HepG2 (cell line): ENCODE results near the gene ZNF526. TPM values are rescaled to one million over a fixed set of nuclear protein-coding genes. Genes with fewer than 3 reads are reported as not detected.

Source experiments
- ATAC-seq: fragments of 200-7000 bp; cut with Tn5 transposase; 3 replicates; pipeline ENCODE4 v1.9.1; 2020; ENCODE audit warnings: mild to moderate bottlenecking, moderate library complexity
- BruUV-seq: library from RNA; stranded (reverse); fragments of 400-500 nt; replicated peaks from 2 replicates; lab custom pipeline; 2021; lab: Mats Ljungman, UMichigan
- CTCF ChIA-PET: fragments of 300-600 bp; formaldehyde crosslinking; extraction: SDS; loops from one replicate; lab custom pipeline; 2021; ENCODE audit warnings: low total read pairs, inconsistent platforms, low intra/inter-chr PET ratio; lab: Yijun Ruan, JAX
- POLR2A ChIA-PET: fragments of 350-600 bp; sonication (Branson Sonifier 250); formaldehyde crosslinking; loops from one replicate; lab custom pipeline; 2020; ENCODE audit warnings: antibody characterized with exemption, inconsistent platforms; lab: Yijun Ruan, JAX
- DNase-seq: peaks from one replicate; pipeline ENCODE4 v3.0.0-alpha.2; 2015; ENCODE audit warnings: low spot score
- FAIRE-seq: peaks from 3 replicates; lab custom pipeline; 2011; peaks lifted over from hg19 to GRCh38; lab: Jason Lieb, UNC
- H2AFZ ChIP-seq: one replicate; pipeline ENCODE4 v1.6.1; 2011; ENCODE audit warnings: low read length, inconsistent platforms
- H3K27ac ChIP-seq: fragments of 300-600 bp; 3 replicates; pipeline ENCODE4 v1.8.0; 2011; ENCODE audit warnings: mixed run types, mild to moderate bottlenecking, mixed read lengths, low read length, inconsistent platforms; ENCODE audit not compliant: insufficient read depth; ENCODE audit errors: extremely low read length
- H3K27me3 ChIP-seq, 2 experiments: fragments of 200-600 bp in 1 of 2; 2 replicates in 1 of 2; 3 replicates in 1 of 2; pipeline versions ENCODE4 v1.6.0 to v1.8.0; 2011; ENCODE audit warnings: low read length in 2 of 2, mild to moderate bottlenecking in 2 of 2, moderate library complexity in 2 of 2, inconsistent platforms in 1 of 2; ENCODE audit not compliant: insufficient read depth in 2 of 2, control insufficient read depth in 1 of 2
- H3K36me3 ChIP-seq, 2 experiments: fragments of 200-600 bp in 1 of 2; replicated peaks in 1 of 2; 2 replicates in 1 of 2; 3 replicates in 1 of 2; pipeline versions ENCODE4 v1.5.1 to v1.8.0; 2011; ENCODE audit warnings: low read length in 2 of 2, inconsistent platforms in 1 of 2; ENCODE audit not compliant: insufficient read depth in 2 of 2, control insufficient read depth in 1 of 2
- H3K4me1 ChIP-seq: 2 replicates; pipeline ENCODE4 v1.5.1; 2012; ENCODE audit warnings: low read length, inconsistent platforms; ENCODE audit not compliant: insufficient read depth
- H3K4me2 ChIP-seq: 2 replicates; pipeline ENCODE4 v1.6.0; 2011; ENCODE audit warnings: low read depth, low read length, inconsistent platforms
- H3K4me3 ChIP-seq, 3 experiments: fragments of 200-600 bp in 1 of 3; sonication (generic), shearing (Covaris generic) in 1 of 3; replicated peaks in 1 of 3; 2 replicates each; pipeline ENCODE4 v1.5.1; 2011 to 2016; ENCODE audit warnings: low read length in 3 of 3, inconsistent platforms in 2 of 3, low read depth in 2 of 3, mild to moderate bottlenecking in 2 of 3, control low read depth in 1 of 3, mixed read lengths in 1 of 3; ENCODE audit not compliant: insufficient read depth in 1 of 3
- H3K79me2 ChIP-seq: one replicate; pipeline ENCODE4 v1.6.1; 2011; ENCODE audit warnings: low read length, inconsistent platforms; ENCODE audit not compliant: insufficient read depth
- H3K9ac ChIP-seq: 2 replicates; pipeline ENCODE4 v1.6.0; 2011; ENCODE audit warnings: mild to moderate bottlenecking, low read depth, low read length, inconsistent platforms; ENCODE audit not compliant: insufficient read depth
- H3K9me3 ChIP-seq: 2 replicates; pipeline ENCODE4 v1.5.1; 2012; ENCODE audit warnings: mild to moderate bottlenecking, low read length
- H4K20me1 ChIP-seq: 2 replicates; pipeline ENCODE4 v1.6.0; 2011; ENCODE audit warnings: inconsistent platforms, mild to moderate bottlenecking, low read length, moderate library complexity; ENCODE audit not compliant: insufficient read depth
- EZH2 ChIP-seq: conservative IDR thresholded peaks from 2 replicates; pipeline ENCODE4 v1.6.1; 2012; ENCODE audit warnings: mild to moderate bottlenecking, low read depth, low read length, moderate library complexity
- LRRFIP1 ChIP-seq: sonication (generic); formaldehyde crosslinking; conservative IDR thresholded peaks from 2 replicates; pipeline ENCODE4 v1.4.0; 2020; ENCODE audit warnings: missing genetic modification reagents
- SMARCE1 ChIP-seq: fragments of 450-650 bp; IDR thresholded peaks from 2 replicates; pipeline ENCODE4 v1.6.1; 2017; ENCODE audit warnings: borderline replicate concordance
- UBTF ChIP-seq: sonication (generic); formaldehyde crosslinking; IDR thresholded peaks from 2 replicates; pipeline ENCODE4 v1.4.0; 2020; ENCODE audit warnings: mild to moderate bottlenecking, missing genetic modification reagents
- ZNF674 ChIP-seq: sonication (generic); formaldehyde crosslinking; IDR thresholded peaks from 2 replicates; pipeline ENCODE4 v1.5.0; 2020; ENCODE audit warnings: low read depth, mild to moderate bottlenecking, missing genetic modification reagents
- ZSCAN12 ChIP-seq: sonication (generic); formaldehyde crosslinking; IDR thresholded peaks from 2 replicates; pipeline ENCODE4 v1.9.0; 2021; ENCODE audit warnings: mild to moderate bottlenecking, missing genetic modification reagents
- WGBS: methylation state at CpG from one replicate; pipeline ENCODE4 v1.1.6; 2017; ENCODE audit warnings: low lambda C conversion rate; 5-methylcytosine and 5-hydroxymethylcytosine counted together
- in situ Hi-C: cut with HindIII; loops from 2 replicates; pipeline ENCODE4 v1.10.0; 2017; ENCODE audit warnings: low pct_unique_long_range_greater_than_20kb; ENCODE audit not compliant: extremely low pct_ligation_motif_present
- intact Hi-C: fragments of 100-400 bp; cut with micrococcal nuclease; formaldehyde crosslinking; loops from one replicate; pipeline ENCODE4 v1.10.0; 2022; ENCODE audit not compliant: unreplicated experiment
- polyA plus RNA-seq, 8 experiments: library from polyadenylated mRNA; depleted of rRNA in 3 of 8; stranded (reverse) in 7 of 8; unstranded in 1 of 8; fragments of >200 nt; fragmentation: Illumina TruSeq in 4 of 8; extraction: Trizol in 4 of 8; gene quantifications; 2 replicates each; pipeline versions ENCODE4 v1.2.1 to v1.2.3, GENCODE V29; 2011 to 2016; ENCODE audit warnings: low read depth in 4 of 8, missing spikeins in 1 of 8, mixed read lengths in 1 of 8; ENCODE audit not compliant: insufficient read depth in 1 of 8
- total RNA-seq, 5 experiments: library from RNA; depleted of rRNA; stranded (reverse); fragments of >200 nt; fragmentation: Illumina TruSeq; extraction: Trizol; gene quantifications; 2 replicates each; pipeline ENCODE4 v1.2.3, GENCODE V29; 2016; ENCODE audit warnings: low read depth in 1 of 5
- TF ChIP-seq, protein P1 (sequence below): sonication (generic); formaldehyde crosslinking; IDR thresholded peaks from 2 replicates; pipeline ENCODE4 v1.8.0; 2022; ENCODE audit warnings: mild to moderate bottlenecking, missing genetic modification reagents, moderate library complexity

ZNF526 gene
- total and polyA plus RNA-seq, 2 of the 13 experiments (the other 11 are each of a cell fraction or from before 2014, with no cell fraction given): 3.3 to 8.4 TPM

GRCh38 chr19:42172261-42172660 is 47.9 kb upstream of the ZNF526 start:
- TF ChIP-seq, protein P1, sequence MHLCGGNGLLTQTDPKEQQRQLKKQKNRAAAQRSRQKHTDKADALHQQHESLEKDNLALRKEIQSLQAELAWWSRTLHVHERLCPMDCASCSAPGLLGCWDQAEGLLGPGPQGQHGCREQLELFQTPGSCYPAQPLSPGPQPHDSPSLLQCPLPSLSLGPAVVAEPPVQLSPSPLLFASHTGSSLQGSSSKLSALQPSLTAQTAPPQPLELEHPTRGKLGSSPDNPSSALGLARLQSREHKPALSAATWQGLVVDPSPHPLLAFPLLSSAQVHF (CRISPR knock-in tag): no peak
- TF ChIP-seq EZH2 (no peak), ZSCAN12 (CRISPR knock-in tag) (no peak), UBTF (no peak)
- Histone ChIP-seq H3K27ac (no peak overlapping the region), H3K4me1 (no peaks in the 10 kb centered on the region), H3K4me3 (no peak overlapping the region), H3K27me3 (peaks cover 3 to 70% of the 10 kb centered on the region in 2 experiments; a peak in 4 of 5 replicates), H3K79me2 (no peaks in the 10 kb centered on the region), H2AFZ (no peak overlapping the region), H3K9ac (no peak overlapping the region), H3K4me2 (no peak overlapping the region), H4K20me1 (no peaks in the 10 kb centered on the region), H3K9me3 (no peaks in the 10 kb centered on the region), H3K36me3 (no peaks in the 10 kb centered on the region)
- BruUV-seq: no TSS peak
- no peak for DNase-seq
- in situ Hi-C loops (no loop called here), intact Hi-C loops (no loop called here)
- ChIA-PET POLR2A (no interaction called here), CTCF (no interaction called here)
- 23% methylated on average over 6 of the region's 7 CpGs for WGBS
- no peak for ATAC-seq
- FAIRE-seq: no peak

- FAIRE-seq: no peak
- CTCF ChIA-PET: no interaction called here
- 61% methylated on average over 3 of the region's 5 CpGs for WGBS
- TF ChIP-seq SMARCE1: no peak
- no peak for TF ChIP-seq ZNF674 (CRISPR knock-in tag)
- no peak for TF ChIP-seq LRRFIP1 (CRISPR knock-in tag)
These were observed 46.4 kb upstream of the ZNF526 start for GRCh38 chr19:42173695-42174094.

More at GRCh38 chr19:42173695-42174094, 46.4 kb upstream of the ZNF526 start:
- H2AFZ ChIP-seq: no peak overlapping the region
- no peak overlapping the region for H3K27ac ChIP-seq
- H3K79me2 ChIP-seq: no peaks in the 10 kb centered on the region
- H3K9ac ChIP-seq: no peak overlapping the region
- DNase-seq (no peak), ATAC-seq (no peak)
- no peaks in the 10 kb centered on the region for H3K36me3 ChIP-seq
- POLR2A ChIA-PET: no interaction called here
- no peak overlapping the region for H3K4me3 ChIP-seq
- no peak overlapping the region for H3K4me2 ChIP-seq
- in situ Hi-C loops (no loop called here), intact Hi-C loops (no loop called here)
- no peaks in the 10 kb centered on the region for H4K20me1 ChIP-seq
- no peaks in the 10 kb centered on the region for H3K4me1 ChIP-seq
- no TSS peak for BruUV-seq
- H3K27me3 ChIP-seq: peaks cover 2 to 70% of the 10 kb centered on the region in 2 experiments; a peak in 4 of 5 replicates
- no peaks in the 10 kb centered on the region for H3K9me3 ChIP-seq
